ENCODE measurements around the gene SPOCD1.

DNA sequence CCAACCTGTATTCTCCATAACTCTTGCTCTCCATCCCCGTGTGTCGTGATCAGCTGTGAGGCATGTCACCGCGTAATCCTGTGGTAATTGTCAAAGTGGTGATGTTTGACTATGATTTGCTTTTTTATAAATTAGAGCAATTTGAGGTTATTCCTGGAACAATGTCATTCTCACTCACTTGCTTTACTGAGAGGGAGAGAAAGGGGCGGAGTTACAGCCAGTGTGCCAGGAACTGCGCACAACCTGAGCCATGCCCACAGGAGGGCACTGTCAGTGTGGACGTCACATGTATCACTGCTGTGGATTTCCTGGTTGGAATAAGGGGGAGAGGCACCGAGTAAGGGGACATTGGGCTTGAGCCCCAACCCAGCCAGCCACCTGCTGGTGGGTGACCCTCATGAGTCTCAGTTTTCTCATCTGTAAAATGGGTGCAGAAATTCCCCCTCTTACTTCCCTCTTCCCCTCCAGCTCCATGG is 58.6 kb downstream of the SPOCD1 start:
- TF ChIP-seq, protein P1, sequence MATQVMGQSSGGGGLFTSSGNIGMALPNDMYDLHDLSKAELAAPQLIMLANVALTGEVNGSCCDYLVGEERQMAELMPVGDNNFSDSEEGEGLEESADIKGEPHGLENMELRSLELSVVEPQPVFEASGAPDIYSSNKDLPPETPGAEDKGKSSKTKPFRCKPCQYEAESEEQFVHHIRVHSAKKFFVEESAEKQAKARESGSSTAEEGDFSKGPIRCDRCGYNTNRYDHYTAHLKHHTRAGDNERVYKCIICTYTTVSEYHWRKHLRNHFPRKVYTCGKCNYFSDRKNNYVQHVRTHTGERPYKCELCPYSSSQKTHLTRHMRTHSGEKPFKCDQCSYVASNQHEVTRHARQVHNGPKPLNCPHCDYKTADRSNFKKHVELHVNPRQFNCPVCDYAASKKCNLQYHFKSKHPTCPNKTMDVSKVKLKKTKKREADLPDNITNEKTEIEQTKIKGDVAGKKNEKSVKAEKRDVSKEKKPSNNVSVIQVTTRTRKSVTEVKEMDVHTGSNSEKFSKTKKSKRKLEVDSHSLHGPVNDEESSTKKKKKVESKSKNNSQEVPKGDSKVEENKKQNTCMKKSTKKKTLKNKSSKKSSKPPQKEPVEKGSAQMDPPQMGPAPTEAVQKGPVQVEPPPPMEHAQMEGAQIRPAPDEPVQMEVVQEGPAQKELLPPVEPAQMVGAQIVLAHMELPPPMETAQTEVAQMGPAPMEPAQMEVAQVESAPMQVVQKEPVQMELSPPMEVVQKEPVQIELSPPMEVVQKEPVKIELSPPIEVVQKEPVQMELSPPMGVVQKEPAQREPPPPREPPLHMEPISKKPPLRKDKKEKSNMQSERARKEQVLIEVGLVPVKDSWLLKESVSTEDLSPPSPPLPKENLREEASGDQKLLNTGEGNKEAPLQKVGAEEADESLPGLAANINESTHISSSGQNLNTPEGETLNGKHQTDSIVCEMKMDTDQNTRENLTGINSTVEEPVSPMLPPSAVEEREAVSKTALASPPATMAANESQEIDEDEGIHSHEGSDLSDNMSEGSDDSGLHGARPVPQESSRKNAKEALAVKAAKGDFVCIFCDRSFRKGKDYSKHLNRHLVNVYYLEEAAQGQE (IDR thresholded peaks at IDR 0.05; ENCODE audit: insufficient read depth in 1 of 2, low read depth in 2 of 2, low read length in 1 of 2) = no peak
- TF ChIP-seq, protein P2, sequence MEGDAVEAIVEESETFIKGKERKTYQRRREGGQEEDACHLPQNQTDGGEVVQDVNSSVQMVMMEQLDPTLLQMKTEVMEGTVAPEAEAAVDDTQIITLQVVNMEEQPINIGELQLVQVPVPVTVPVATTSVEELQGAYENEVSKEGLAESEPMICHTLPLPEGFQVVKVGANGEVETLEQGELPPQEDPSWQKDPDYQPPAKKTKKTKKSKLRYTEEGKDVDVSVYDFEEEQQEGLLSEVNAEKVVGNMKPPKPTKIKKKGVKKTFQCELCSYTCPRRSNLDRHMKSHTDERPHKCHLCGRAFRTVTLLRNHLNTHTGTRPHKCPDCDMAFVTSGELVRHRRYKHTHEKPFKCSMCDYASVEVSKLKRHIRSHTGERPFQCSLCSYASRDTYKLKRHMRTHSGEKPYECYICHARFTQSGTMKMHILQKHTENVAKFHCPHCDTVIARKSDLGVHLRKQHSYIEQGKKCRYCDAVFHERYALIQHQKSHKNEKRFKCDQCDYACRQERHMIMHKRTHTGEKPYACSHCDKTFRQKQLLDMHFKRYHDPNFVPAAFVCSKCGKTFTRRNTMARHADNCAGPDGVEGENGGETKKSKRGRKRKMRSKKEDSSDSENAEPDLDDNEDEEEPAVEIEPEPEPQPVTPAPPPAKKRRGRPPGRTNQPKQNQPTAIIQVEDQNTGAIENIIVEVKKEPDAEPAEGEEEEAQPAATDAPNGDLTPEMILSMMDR (IDR thresholded peaks at IDR 0.05) = no peak

All from Panc1 (cell line).